Nephron progenitor cell (in vitro differentiated cells): ENCODE measurements around the gene NUS1.
"Not testable (repeated sequence)": the region's sequence is repeated elsewhere in the genome, so short reads cannot be mapped to it uniquely, and the experiment has no call there.

Source experiments
- DNase-seq: peaks from one replicate; pipeline ENCODE4 v3.0.0; 2021
- H3K27ac Mint-ChIP-seq: 2 replicates; pipeline ENCODE4 v1.8.0; 2021; ENCODE audit warnings: mild to moderate bottlenecking, moderate library complexity, mixed read lengths
- H3K27me3 Mint-ChIP-seq: 2 replicates; pipeline ENCODE4 v1.8.0; 2021; ENCODE audit warnings: mild to moderate bottlenecking, low read depth, mixed read lengths; ENCODE audit not compliant: poor library complexity
- H3K36me3 Mint-ChIP-seq: 2 replicates; pipeline ENCODE4 v1.8.0; 2021; ENCODE audit warnings: low read depth, mixed read lengths
- H3K4me1 Mint-ChIP-seq: 2 replicates; pipeline ENCODE4 v1.8.0; 2021; ENCODE audit warnings: mixed read lengths
- H3K4me3 Mint-ChIP-seq: 2 replicates; pipeline ENCODE4 v1.8.0; 2021; ENCODE audit warnings: mild to moderate bottlenecking, moderate library complexity, mixed read lengths
- H3K9me3 Mint-ChIP-seq: 2 replicates; pipeline ENCODE4 v1.8.0; 2021; ENCODE audit warnings: mild to moderate bottlenecking, moderate library complexity, mixed read lengths
- TF ChIP-seq, protein P1 (sequence below): fragments of 200-600 bp; sonication (generic); IDR thresholded peaks from 2 replicates; pipeline ENCODE4 v1.5.0; 2021; ENCODE audit warnings: antibody characterized with exemption

Gene NUS1

DNA sequence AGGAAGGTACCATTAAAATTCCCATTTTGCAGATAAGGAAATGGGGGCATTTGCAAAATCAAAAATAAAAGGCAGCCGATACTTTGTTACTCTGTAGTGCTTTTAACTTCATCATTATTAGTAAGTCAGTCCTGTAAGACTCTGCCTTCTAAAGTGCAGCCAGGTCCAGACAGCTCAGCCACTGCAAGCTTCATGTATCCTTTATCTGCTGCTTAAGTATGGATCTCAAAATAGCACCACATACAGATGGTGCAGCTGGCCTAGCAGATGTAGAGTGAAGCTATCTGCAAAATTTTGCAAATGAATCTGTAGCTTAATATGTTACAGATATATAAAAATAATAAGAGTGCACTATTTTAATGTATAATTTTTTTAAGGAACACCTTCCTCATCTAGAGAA is 53.4 kb downstream of the NUS1 start:
- Mint-ChIP-seq H3K36me3 (no peaks in the 10 kb centered on the region), H3K4me3 (no peak overlapping the region), H3K9me3 (peaks cover 6% of the 10 kb centered on the region), H3K27ac (no peak overlapping the region), H3K27me3 (no peaks in the 10 kb centered on the region), H3K4me1 (no peaks in the 10 kb centered on the region)
- DNase-seq = no peak
- TF ChIP-seq, protein P1, sequence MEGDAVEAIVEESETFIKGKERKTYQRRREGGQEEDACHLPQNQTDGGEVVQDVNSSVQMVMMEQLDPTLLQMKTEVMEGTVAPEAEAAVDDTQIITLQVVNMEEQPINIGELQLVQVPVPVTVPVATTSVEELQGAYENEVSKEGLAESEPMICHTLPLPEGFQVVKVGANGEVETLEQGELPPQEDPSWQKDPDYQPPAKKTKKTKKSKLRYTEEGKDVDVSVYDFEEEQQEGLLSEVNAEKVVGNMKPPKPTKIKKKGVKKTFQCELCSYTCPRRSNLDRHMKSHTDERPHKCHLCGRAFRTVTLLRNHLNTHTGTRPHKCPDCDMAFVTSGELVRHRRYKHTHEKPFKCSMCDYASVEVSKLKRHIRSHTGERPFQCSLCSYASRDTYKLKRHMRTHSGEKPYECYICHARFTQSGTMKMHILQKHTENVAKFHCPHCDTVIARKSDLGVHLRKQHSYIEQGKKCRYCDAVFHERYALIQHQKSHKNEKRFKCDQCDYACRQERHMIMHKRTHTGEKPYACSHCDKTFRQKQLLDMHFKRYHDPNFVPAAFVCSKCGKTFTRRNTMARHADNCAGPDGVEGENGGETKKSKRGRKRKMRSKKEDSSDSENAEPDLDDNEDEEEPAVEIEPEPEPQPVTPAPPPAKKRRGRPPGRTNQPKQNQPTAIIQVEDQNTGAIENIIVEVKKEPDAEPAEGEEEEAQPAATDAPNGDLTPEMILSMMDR = no peak

DNA sequence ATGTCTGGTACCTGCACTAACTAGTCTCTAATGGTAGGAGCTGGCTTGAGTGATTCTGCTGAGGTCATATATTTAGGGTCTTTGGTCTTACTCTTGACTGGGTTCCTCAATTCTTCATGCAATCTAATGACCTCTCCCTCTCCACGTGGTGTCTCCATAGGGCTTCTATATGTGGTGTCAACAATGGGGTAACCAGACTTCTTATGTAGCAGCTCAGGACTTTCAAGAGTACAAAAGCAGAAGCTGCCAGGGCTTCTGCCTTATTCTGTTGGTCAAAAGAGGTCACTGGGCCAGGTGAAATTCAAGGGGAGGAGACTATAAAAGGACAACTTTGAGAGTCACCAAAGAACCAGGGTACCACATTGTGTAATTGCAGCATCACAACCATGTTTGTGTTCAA is 54.3 kb downstream of the NUS1 start:
- no peak overlapping the region for H3K27ac Mint-ChIP-seq

DNA sequence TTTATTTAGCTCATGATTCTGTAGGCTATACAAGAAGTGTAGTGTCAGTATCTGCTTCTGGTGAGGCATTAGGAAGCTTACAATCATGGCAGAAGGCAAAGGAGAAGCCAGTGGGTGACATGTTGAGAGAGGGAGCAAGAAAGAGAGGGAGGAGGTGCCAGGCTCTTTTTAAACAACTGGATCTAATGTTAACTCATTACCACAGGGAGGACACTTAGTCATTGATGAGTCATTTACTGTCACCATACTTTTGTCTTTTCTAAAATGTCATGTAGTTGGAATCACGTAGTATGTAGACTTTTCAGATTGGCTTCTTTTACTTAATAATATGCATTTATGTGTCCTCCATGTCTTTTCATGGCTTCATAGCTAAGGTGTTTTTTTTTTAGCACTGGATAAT is 58.1 kb downstream of the NUS1 start:
- no peaks in the 10 kb centered on the region for H3K4me1 Mint-ChIP-seq
- H3K27me3 Mint-ChIP-seq = no peaks in the 10 kb centered on the region
- no peak for DNase-seq
- H3K4me3 Mint-ChIP-seq = no peak overlapping the region
- H3K9me3 Mint-ChIP-seq = no peaks in the 10 kb centered on the region
- H3K36me3 Mint-ChIP-seq = no peaks in the 10 kb centered on the region
- TF ChIP-seq, protein P1 = no peak
- H3K27ac Mint-ChIP-seq = no peak overlapping the region

More for the DNA sequence above, 54.3 kb downstream of the NUS1 start:
- TF ChIP-seq, protein P1 = no peak
- Mint-ChIP-seq H3K9me3 (peaks cover 2% of the 10 kb centered on the region), H3K4me3 (no peak overlapping the region), H3K27me3 (no peaks in the 10 kb centered on the region), H3K4me1 (no peaks in the 10 kb centered on the region), H3K36me3 (no peaks in the 10 kb centered on the region)
- no peak for DNase-seq

DNA sequence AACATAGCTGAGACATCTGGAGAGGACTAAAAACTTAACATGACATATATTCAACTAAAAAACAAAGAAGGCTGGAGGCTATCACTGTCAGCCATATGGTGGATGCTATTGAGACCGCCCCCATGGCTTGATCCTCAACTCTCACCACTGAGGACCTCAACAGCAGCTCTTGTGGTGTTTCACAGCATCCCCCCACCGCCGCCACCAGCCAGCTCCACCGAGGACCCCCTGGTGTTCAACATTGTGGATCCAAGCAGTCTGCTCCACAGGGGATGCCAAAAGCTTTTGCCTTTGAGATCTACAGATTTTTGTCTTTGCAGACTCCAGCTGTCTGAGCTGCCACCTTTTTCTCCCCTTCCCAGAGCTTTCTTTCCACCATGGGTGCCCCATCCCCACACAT is 64.6 kb downstream of the NUS1 start:
- H3K4me3 Mint-ChIP-seq = no peak overlapping the region
- no peaks in the 10 kb centered on the region for H3K36me3 Mint-ChIP-seq
- H3K27me3 Mint-ChIP-seq = no peaks in the 10 kb centered on the region
- TF ChIP-seq, protein P1 = no peak
- H3K4me1 Mint-ChIP-seq = no peaks in the 10 kb centered on the region
- DNase-seq = no peak
- H3K27ac Mint-ChIP-seq = no peak overlapping the region
- H3K9me3 Mint-ChIP-seq = peaks cover 7% of the 10 kb centered on the region

DNA sequence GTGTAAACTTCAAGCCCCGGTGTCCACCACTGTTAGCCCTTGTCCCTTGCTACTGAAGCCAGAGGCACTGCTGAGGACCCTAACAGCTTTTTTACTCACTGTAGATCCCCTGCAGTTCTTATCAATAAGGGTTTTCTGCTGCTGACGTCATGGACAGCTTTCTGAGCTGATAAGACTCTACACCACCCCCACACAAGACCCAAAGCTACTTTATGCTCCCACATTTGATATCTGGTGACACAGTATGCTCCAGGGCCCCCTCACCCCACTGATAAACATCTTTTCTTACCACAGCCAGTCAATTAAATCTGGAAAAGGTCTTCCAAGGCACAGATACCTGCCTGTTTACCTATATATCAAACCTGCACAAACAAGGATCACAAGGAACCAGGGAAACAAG is 65.3 kb downstream of the NUS1 start:
- no peak overlapping the region for H3K4me3 Mint-ChIP-seq
- H3K36me3 Mint-ChIP-seq = no peaks in the 10 kb centered on the region
- H3K27me3 Mint-ChIP-seq = no peaks in the 10 kb centered on the region
- H3K9me3 Mint-ChIP-seq = peaks cover 7% of the 10 kb centered on the region
- DNase-seq = no peak
- no peak overlapping the region for H3K27ac Mint-ChIP-seq
- TF ChIP-seq, protein P1 = no peak
- H3K4me1 Mint-ChIP-seq = no peaks in the 10 kb centered on the region

DNA sequence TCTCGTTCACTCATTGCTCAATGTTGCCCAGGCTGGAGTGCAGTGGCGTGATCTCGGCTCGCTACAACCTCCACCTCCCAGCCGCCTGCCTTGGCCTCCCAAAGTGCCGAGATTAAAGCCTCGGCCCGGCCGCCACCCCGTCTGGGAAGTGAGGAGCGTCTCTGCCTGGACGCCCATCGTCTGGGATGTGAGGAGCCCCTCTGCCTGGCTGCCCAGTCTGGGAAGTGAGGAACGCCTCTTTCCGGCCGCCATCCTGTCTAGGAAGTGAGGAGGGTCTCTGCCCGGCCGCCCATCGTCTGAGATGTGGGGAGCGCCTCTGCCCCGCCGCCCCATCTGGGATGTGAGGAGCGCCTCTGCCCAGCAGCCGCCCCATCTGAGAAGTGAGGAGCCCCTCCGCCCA is 75.4 kb downstream of the NUS1 start:
- peaks cover 27% of the 10 kb centered on the region for H3K9me3 Mint-ChIP-seq
- not testable (repeated sequence) for H3K4me3 Mint-ChIP-seq, DNase-seq, H3K4me1 Mint-ChIP-seq, H3K27ac Mint-ChIP-seq, H3K27me3 Mint-ChIP-seq, H3K36me3 Mint-ChIP-seq
